ENCODE measurements around the gene ACTN3. TPM values are rescaled to one million over a fixed set of nuclear protein-coding genes. Genes with fewer than 3 reads are reported as not detected.

Gene ACTN3
- total RNA-seq, 1 experiment from 2014 or later: 18.5 TPM

- ATAC-seq (no peak), DNase-seq (ENCODE audit: low spot score) (no peak)
- ChIA-PET POLR2A (no interaction called here), CTCF (interaction anchor here (1.0 kb wide), 1 partner anchor 37 kb away, joined by 3 read pairs; the partner anchor contains the start of gene CCDC87)
- no peak for TF ChIP-seq ELF4 (CRISPR knock-in tag; IDR thresholded peaks at IDR 0.05; ENCODE audit: low read depth)
- no peak for TF ChIP-seq PRRX2 (CRISPR knock-in tag; IDR thresholded peaks at IDR 0.05)
- Mint-ChIP-seq H3K4me1 (no peaks in the 10 kb centered on the region), H3K27me3 (ENCODE audit: low read depth) (peaks cover 6% of the 10 kb centered on the region), H3K4me3 (no peak overlapping the region), H3K9me3 (no peaks in the 10 kb centered on the region), H3K36me3 (peaks cover 12% of the 10 kb centered on the region), H3K27ac (no peak overlapping the region)
Observed at GRCh38 chr11:66555416-66555815, 8.7 kb downstream of the ACTN3 start.

DNA sequence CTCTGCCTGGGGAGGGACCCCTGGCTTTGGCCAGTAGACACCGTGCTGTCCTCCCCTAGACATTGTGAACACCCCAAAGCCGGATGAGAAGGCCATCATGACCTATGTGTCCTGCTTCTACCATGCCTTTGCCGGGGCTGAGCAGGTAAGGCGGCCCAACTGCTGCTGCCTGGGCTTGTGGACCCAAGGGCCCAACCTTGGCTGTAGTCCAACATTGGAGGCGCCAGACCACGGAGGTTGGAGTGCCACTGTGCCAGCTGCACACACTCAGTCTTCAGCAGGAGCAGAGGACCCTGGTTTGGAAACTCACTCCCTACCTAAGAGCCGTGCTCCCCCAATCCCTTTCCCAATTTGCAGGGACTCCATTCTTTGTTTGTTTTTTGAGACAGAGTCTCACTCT lies 9.4 kb downstream of the ACTN3 start:
- ATAC-seq (no peak), DNase-seq (ENCODE audit: low spot score) (no peak)
- peaks cover 6% of the 10 kb centered on the region for H3K27me3 Mint-ChIP-seq (ENCODE audit: low read depth)
- no peaks in the 10 kb centered on the region for H3K4me1 Mint-ChIP-seq
- no peak overlapping the region for H3K4me3 Mint-ChIP-seq
- CTCF ChIA-PET: no interaction called here
- no peaks in the 10 kb centered on the region for H3K9me3 Mint-ChIP-seq
- H3K27ac Mint-ChIP-seq: no peak overlapping the region; the same call in 1 of the 2 replicates
- TF ChIP-seq PRRX2 (CRISPR knock-in tag; IDR thresholded peaks at IDR 0.05): no peak
- no peak for TF ChIP-seq ZNF425 (CRISPR knock-in tag; conservative IDR thresholded peaks at IDR 0.05)
- TF ChIP-seq RORB (CRISPR knock-in tag; IDR thresholded peaks at IDR 0.05): no peak
- TF ChIP-seq, protein P1, sequence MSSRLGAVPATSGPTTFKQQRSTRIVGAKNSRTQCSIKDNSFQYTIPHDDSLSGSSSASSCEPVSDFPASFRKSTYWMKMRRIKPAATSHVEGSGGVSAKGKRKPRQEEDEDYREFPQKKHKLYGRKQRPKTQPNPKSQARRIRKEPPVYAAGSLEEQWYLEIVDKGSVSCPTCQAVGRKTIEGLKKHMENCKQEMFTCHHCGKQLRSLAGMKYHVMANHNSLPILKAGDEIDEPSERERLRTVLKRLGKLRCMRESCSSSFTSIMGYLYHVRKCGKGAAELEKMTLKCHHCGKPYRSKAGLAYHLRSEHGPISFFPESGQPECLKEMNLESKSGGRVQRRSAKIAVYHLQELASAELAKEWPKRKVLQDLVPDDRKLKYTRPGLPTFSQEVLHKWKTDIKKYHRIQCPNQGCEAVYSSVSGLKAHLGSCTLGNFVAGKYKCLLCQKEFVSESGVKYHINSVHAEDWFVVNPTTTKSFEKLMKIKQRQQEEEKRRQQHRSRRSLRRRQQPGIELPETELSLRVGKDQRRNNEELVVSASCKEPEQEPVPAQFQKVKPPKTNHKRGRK (CRISPR knock-in tag; IDR thresholded peaks at IDR 0.05; ENCODE audit: borderline replicate concordance): no peak
- TF ChIP-seq NFYB (CRISPR knock-in tag; conservative IDR thresholded peaks at IDR 0.05; ENCODE audit: low read depth): no peak
- TF ChIP-seq SMAD4 (CRISPR knock-in tag; IDR thresholded peaks at IDR 0.05): no peak
- no peak for TF ChIP-seq USF2 (CRISPR knock-in tag; IDR thresholded peaks at IDR 0.05)
- TF ChIP-seq ZNF138 (CRISPR knock-in tag; conservative IDR thresholded peaks at IDR 0.05): no peak
- H3K36me3 Mint-ChIP-seq: peaks cover 17% of the 10 kb centered on the region
- POLR2A ChIA-PET: no interaction called here

GRCh38 chr11:66557733-66558326 lies 11.1 kb downstream of the ACTN3 start:
- Mint-ChIP-seq H3K27me3 (ENCODE audit: low read depth) (peaks cover 6% of the 10 kb centered on the region), H3K27ac (no peak overlapping the region), H3K9me3 (no peaks in the 10 kb centered on the region), H3K4me1 (no peaks in the 10 kb centered on the region), H3K36me3 (peaks cover 22% of the 10 kb centered on the region), H3K4me3 (no peak overlapping the region)
- ATAC-seq (no peak), DNase-seq (ENCODE audit: low spot score) (no peak)
- CTCF ChIA-PET: interaction anchor here (1.2 kb wide), 1 partner anchor 66 kb away, joined by 3 read pairs; no protein-coding TSS in a partner anchor
- POLR2A ChIA-PET: no interaction called here
- TF ChIP-seq, protein P2, sequence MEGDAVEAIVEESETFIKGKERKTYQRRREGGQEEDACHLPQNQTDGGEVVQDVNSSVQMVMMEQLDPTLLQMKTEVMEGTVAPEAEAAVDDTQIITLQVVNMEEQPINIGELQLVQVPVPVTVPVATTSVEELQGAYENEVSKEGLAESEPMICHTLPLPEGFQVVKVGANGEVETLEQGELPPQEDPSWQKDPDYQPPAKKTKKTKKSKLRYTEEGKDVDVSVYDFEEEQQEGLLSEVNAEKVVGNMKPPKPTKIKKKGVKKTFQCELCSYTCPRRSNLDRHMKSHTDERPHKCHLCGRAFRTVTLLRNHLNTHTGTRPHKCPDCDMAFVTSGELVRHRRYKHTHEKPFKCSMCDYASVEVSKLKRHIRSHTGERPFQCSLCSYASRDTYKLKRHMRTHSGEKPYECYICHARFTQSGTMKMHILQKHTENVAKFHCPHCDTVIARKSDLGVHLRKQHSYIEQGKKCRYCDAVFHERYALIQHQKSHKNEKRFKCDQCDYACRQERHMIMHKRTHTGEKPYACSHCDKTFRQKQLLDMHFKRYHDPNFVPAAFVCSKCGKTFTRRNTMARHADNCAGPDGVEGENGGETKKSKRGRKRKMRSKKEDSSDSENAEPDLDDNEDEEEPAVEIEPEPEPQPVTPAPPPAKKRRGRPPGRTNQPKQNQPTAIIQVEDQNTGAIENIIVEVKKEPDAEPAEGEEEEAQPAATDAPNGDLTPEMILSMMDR (IDR thresholded peaks at IDR 0.05): no peak
- TF ChIP-seq, protein P3, sequence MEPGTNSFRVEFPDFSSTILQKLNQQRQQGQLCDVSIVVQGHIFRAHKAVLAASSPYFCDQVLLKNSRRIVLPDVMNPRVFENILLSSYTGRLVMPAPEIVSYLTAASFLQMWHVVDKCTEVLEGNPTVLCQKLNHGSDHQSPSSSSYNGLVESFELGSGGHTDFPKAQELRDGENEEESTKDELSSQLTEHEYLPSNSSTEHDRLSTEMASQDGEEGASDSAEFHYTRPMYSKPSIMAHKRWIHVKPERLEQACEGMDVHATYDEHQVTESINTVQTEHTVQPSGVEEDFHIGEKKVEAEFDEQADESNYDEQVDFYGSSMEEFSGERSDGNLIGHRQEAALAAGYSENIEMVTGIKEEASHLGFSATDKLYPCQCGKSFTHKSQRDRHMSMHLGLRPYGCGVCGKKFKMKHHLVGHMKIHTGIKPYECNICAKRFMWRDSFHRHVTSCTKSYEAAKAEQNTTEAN (CRISPR knock-in tag; IDR thresholded peaks at IDR 0.05): no peak
- no peak for TF ChIP-seq FOXJ3 (CRISPR knock-in tag; IDR thresholded peaks at IDR 0.05; ENCODE audit: borderline replicate concordance)
- no peak for TF ChIP-seq ZNF121 (CRISPR knock-in tag; IDR thresholded peaks at IDR 0.05)
- TF ChIP-seq MXD4 (CRISPR knock-in tag; IDR thresholded peaks at IDR 0.05; ENCODE audit: borderline replicate concordance): no peak
